Stimulated activated CD4-positive, alpha-beta T cell treated with anti-CD3 and anti-CD28 coated beads, Interleukin-4, amount 100 ng/mL, for 48 hours (primary cell): Measurements from ENCODE around the gene OR5T2.
"Not testable (repeated sequence)": the region's sequence is repeated elsewhere in the genome, so short reads cannot be mapped to it uniquely, and the experiment has no call there.

Experiments used
- DNase-seq, 2 donors: peaks; one replicate each; pipeline ENCODE4 v3.0.0-alpha.2; 2020; ENCODE audit warnings: low read depth in 2 of 2

Gene OR5T2

GRCh38 chr11:56234155-56234554 lies at the start of gene OR5T2:
OR5T2 (minus strand) TSS chr11:56234255; CDS start chr11:56233062, 1,193 bp downstream.
- DNase-seq: no peak

GRCh38 chr11:56273854-56274253 lies 39.8 kb upstream of the OR5T2 start, which contains the start of gene OR5T1:
OR5T1 (plus strand) TSS chr11:56274154; CDS start chr11:56275639, 1,485 bp downstream.
- DNase-seq: no peak

GRCh38 chr11:56271092-56271491 lies 37.0 kb upstream of the OR5T2 start:
- no peak for DNase-seq

GRCh38 chr11:56251954-56252353 lies 17.9 kb upstream of the OR5T2 start, which contains the start of gene OR5T3:
OR5T3 (plus strand) TSS chr11:56252254; CDS start chr11:56252254, 0 bp downstream.
- DNase-seq: no peak

- DNase-seq: not testable (repeated sequence)
Observed at GRCh38 chr11:56219735-56220134, 14.3 kb downstream of the OR5T2 start.

- DNase-seq: no peak
Observed at GRCh38 chr11:56214537-56214936, 19.5 kb downstream of the OR5T2 start.

- DNase-seq: no peak
Observed at GRCh38 chr11:56207790-56208189, 26.3 kb downstream of the OR5T2 start.

GRCh38 chr11:56197367-56197766 lies 36.7 kb downstream of the OR5T2 start:
- no peak for DNase-seq

GRCh38 chr11:56196705-56197104 lies 37.4 kb downstream of the OR5T2 start:
- no peak for DNase-seq

- DNase-seq: no peak
Observed at GRCh38 chr11:56188602-56189001, 45.5 kb downstream of the OR5T2 start.

- no peak for DNase-seq
Observed at GRCh38 chr11:56183459-56183858, 50.6 kb downstream of the OR5T2 start.
